IPS-NIHi7 (cell line): ENCODE measurements around the gene PSG2.
"Not testable (repeated sequence)": the region's sequence is repeated elsewhere in the genome, so short reads cannot be mapped to it uniquely, and the experiment has no call there.

Experiments used
- DNase-seq: peaks from one replicate; pipeline ENCODE4 v3.0.0; 2012; ENCODE audit warnings: mixed read lengths; ENCODE audit errors: extremely low spot score

Gene PSG2

DNA sequence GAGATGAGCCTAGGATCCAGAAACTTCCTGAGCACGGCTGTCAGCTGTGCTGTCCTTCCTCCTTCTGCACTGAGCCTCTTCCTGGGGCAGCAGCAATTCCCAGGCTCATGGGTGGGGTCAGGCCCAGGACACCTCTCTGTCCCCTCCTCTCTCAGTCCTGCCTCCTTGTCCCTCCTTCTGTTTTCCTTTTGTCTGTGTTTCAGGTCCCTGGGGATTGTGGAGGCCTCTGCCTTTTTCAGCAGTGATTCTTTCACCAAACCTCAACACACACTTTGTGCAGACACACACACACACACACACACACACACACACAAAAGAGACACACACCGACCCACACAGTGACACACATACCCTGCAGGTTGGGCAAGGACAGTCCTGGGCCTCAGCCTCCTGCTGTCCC lies at the start of gene PSG2:
PSG2 (minus strand) TSS at position 101 of the 400 bp plus-strand sequence. CDS start 132 bp downstream, outside the sequence.
- DNase-seq: not testable (repeated sequence)

DNA sequence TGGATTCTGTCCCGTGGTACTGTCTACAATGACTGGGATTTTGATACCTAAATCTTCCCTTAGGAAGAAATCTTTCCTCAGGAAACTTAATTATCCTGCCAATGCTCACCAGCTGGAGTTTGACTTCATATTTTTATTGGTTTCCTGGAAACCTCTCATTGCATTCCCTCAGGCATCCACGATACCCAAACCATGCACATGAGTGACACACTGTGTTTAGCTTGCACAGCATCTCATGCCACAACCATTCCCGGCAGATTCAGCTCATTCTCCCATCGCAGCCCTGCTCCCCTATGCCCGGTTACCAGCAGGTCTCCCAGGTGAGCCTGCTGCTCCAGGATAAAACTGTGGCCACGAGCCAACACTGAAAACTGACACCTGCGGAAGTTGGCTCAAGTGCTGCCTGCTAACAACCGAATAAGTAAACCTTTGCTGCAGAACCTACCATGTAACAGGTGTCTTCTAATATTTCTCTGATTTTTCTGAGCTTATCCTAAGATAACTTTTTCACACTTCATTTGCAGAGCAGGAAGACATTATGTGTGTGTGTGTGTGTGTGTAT lies 48.9 kb upstream of the PSG2 start:
- DNase-seq: not testable (repeated sequence)

DNA sequence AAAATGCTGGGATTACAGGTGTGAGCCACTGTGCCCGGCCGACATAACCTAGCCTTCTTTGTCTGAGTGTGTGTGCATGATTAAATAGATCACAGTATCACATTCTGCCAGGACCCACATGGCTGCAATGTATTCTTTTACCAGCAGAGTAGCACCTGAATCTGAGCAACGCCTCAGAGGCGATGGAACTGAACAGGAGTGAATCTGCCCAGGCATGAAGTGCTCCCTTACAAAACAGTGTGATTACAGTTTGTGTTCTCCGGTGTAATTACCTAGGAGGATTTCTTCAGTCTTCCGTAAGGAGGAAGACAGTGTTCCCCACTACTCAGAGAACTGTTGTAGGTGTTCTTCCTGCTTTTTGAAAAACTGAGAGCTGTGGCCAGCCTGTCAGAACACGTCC lies 46.7 kb upstream of the PSG2 start:
- not testable (repeated sequence) for DNase-seq

DNA sequence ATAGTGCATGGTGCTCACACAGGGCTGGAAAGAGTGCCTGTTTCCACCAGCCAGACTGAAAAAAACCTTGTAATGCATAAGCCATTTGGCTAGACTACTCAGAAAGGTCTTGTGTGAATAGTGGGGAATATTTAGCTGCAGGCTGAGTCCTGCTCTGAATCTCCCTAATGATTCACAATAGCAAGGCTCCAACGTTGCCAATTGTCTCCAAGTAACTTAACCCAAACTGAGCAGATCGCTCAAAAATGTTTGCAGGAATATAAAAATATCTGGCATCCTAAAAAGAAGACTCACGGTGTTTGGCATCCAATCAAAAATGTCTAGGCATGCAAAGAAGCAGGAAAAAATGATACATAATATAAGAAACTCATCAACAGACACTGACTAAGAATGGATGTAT lies 44.8 kb upstream of the PSG2 start:
- DNase-seq: not testable (repeated sequence)

DNA sequence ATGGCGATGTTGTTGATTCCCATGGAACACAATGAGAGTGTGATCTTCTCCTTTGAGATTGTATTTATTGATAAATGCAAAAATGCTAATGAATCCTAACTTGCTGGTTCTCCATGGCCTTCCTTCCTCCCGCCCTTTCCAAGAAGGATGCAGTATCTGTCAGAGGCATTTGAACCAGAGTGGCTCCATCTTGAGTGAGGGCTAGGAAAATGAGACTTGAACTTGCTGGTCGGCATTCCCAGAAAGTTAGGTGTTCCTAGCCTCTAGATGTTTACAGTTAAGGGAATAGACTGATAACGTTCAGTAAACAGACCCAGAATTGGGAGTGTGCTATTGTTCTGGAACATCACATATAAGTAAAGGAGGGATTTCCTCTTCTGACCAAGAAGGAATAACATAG lies 44.2 kb upstream of the PSG2 start:
- DNase-seq: no peak

DNA sequence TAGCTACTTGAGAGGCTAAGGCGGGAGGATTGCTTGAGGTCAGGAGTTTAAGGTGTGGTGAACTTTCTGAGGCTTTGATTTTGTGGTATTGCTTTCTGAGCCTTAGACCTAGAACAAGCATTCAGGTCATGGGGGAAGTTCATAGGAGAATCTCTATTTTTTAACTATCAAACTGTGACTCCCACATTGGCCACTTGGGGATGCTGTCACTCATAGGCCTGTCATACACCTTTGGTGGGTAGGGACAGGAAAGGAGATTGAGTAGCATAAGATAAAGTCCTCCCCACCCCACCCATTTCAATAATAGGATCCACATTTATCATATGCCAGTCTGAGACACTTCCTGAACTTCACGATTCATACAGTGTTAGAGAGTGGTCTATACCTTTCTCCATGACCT lies 41.9 kb upstream of the PSG2 start:
- no peak for DNase-seq

DNA sequence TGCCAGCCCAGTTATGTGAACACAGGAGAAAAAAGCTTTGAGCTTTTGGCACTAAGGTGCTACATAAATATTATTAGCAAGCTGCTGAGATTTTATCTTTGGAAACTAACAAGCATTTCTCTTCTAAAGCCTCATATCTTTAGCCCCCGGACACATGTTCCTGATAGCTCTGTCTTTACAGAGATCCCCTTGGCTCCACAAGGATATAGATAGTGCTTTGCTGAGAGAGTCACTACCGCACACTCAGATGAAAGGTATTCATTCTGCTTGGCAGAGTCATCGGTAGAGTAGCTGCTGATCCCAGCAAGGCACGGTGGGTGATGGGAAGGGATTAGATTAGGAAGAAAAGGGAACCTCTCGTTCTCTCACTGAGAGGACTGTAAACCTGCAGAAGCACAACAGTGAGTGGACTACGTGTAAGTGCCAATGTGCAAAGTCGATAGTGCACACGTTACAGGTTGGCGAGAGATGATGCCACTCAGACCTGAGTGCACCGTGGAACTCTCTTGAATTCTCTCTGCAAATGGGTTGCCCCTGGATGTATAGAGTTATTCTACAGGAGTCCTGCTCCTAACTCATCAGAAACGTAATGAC lies 38.0 kb upstream of the PSG2 start:
- DNase-seq: not testable (repeated sequence)

DNA sequence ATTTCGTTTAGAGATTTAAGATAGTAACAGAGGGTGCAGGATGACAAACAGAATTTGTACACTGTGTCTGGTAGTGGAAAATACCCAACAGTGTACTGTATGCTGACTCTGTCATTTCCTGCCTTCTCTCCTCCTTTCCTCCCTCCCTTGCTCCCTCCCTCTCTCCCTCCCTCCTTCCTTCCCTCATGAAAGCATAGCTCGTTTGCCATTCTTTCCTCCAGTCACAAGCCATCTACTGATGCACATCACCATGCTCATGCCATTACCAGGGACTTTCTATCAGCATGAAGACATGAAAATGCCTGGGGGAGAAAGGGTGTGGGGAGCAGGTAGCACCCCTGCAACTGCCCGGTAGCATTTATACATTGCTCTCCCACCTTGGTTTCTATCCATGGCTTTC lies 37.0 kb upstream of the PSG2 start:
- DNase-seq: not testable (repeated sequence)

DNA sequence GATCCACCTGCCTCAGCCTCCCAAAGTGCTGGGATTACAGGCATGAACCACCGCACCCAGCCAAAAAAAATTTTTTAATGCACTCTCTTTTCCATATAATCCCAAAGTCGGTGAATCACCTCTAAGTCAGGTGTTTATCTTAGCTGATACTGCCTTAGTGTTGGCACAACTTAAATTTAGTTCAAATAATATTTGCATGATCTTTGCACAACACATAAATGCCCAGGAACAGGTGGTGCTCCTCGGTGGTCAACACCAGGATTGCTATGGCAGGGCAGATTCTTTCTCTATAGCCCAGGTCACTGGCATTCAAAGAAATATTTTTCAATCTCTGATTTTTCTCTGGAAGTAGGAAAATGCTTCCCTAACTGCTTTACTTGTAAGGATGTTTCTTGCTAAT lies 33.9 kb upstream of the PSG2 start:
- DNase-seq: not testable (repeated sequence)

DNA sequence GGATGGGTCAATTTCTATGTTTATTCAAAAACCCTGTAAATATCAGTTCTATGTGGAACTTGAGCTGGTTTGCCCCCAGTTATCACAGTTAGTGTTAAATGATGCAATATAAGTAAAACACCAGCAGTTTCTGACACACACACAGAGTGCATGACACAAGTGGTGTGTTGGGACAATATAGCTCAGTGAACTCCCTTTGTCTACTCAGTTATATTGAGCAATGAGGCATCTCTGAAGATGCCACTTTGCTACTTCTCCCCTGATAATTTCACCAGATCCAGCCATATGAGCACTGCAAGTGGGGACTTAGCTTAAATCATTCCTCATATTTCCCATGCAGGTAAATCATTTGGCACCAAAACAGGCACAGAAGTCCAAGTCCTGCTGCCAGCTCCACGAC lies 33.0 kb upstream of the PSG2 start:
- not testable (repeated sequence) for DNase-seq

DNA sequence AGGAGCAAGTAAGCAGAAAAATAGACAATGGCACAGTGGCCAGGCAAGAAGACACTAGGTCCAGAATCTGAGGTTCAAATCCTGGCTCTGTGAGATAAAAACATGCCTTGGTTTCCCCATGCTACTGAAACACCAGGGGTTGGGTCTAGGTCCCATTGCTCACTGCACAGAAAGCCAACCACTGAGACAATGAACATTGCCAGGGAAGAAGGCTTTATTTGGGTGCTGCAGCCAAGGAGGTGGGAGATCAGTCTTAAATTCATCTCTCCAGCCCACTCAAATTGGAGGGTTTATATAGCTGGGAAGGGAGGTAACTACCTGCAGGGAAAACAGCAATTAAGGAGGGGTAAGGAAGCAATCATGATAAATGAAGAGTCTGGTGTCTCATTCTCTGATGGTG lies 32.6 kb upstream of the PSG2 start:
- DNase-seq: not testable (repeated sequence)

DNA sequence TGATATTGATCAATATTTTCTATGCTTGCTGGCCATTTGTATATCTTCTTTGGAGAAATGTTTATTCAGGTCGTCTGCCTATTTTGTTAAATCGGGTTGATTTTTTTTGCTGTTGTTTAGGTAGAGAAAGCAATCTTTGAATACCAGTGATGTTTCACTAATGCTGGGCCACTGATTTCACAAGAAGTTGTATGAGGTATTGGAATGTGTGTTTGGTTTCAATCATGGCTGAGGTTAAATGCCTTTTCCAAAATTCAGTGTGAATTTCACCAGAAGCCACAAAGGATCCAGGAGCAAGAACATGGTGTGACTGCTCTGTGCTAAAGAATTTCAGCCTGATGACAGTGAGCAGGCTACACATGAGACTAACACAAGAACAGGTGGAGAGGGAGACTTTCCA lies 32.1 kb upstream of the PSG2 start:
- DNase-seq: not testable (repeated sequence)

DNA sequence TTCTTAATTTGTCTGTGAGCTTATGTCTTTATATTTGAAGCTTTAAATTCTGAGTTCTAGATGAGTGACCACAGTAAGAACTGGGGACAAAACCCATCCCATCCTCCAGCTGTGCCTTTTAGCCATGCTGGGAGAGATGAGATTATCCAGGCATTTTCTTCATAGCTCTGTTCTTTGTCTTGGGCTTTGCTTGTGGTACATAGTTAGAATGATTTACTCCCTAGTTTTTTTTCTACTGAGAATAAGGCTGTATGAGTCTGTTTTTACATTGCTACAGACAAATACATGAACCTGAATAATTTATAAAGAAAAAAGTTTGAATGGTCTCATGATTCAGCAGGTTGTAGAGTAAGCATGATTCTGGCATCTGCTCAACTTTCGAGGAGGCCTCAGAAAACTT lies 24.9 kb upstream of the PSG2 start:
- not testable (repeated sequence) for DNase-seq

DNA sequence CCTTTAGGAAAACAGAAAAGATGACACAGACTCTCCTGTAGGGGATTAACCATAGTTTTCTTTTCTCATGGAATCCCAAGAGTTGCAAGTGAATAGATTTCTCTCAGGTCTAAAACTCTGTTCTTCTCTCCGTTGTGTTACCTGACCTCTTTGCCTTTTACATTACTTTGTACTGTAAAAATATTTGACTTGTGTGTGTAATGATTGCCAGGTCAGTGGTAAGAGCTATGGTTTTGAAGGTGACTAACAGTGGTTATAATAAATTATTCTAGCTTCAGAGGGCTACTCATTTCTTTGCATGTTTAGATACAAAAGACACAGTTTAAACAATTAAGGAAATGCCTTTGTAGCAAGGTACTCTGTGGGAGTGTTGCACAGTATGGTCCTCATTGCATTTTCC lies 23.0 kb upstream of the PSG2 start:
- no peak for DNase-seq

DNA sequence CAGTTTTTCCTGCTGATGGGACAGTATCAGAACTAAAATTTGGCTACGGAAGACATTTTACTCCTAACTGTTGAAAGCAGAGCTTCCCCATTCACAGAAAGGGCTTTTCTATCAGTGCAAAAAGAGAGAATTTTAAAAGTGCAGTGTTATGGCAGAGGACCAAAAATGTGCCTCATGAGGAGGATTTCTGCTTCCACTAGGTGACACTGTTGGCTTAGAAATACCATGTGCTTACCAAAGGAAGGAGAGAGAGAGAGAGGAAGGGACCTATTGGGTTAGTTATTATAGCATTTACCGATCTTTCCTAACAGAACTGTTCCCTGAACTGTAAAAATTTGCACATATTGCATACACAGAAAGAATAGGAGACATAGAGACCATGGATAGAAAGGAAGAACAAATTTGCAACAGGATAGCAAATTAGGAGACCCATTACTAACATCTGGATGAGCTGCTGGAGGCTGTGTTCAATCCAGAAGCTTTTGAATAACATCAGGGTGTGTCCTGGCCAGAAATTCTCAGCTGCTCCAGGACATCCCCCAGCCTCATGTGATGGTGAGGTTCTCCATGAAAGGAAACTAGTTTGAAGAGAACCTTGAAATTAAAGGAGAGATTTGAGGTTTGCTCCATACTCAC lies 21.8 kb upstream of the PSG2 start:
- not testable (repeated sequence) for DNase-seq

DNA sequence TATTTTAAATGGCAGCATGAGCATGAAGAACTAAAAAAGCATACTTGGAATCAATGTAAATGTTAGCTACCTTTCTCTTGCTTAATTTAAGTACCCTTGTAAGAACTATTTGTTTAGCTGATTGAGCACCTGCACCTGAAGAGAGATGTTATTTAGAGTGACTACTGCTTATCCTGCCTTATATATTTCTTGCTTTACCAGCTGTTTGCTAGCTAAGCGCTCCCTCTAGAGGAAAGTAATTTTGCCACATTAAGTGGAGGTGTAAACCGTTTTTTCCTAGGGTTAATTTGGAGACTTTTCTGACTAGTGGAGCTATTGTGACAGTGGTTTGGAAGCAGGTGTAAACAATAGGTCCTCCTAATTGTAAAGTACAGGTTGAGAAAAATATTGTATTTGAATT lies 19.4 kb upstream of the PSG2 start:
- DNase-seq: no peak

DNA sequence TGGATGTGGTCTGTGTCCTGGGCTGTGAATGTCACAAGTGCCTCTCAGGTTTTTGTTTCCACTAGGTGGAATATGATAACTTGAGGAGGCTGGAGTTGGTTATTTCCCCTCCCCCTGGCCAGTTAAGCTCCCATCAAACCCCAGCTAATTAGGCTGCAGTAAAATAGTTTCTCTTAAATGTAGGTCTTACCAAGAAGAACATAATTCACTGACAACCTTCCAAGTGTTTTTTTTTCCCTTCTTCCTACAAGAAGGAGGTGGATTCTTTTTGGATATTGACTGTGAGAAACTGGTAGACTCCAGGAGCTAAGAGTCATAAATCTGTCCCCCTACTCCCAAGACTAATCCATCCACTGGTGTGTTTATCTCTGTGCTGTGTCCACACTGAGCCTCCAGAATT lies 15.9 kb upstream of the PSG2 start:
- not testable (repeated sequence) for DNase-seq

DNA sequence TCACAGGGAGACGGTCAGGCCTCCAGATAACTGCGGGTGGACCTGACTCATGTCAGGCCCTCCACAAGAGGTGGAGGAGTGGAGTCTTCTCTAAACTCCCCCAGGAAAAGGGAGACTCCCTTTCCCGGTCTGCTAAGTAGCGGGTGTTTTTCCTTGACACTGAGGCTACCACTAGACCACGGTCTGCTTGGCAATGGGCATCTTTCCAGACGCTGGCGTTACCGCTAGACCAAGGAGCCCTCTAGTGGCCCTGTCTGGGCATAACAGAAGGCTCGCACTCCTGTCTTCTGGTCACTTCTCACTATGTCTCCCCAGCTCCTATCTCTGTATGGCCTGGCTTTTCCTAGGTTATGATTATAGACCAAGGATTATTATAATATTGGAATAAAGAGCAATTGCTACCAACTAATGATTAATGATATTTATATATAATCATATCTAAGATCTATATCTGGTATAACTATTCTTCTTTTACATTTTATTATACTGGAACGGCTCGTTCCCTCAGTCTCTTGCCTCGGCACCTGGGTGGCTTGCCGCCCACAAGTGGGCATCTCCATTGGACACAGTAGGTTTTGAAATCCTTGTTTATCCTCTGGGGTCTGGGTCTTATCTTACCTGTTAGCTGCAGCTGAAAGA lies 5.3 kb upstream of the PSG2 start:
- DNase-seq: not testable (repeated sequence)

DNA sequence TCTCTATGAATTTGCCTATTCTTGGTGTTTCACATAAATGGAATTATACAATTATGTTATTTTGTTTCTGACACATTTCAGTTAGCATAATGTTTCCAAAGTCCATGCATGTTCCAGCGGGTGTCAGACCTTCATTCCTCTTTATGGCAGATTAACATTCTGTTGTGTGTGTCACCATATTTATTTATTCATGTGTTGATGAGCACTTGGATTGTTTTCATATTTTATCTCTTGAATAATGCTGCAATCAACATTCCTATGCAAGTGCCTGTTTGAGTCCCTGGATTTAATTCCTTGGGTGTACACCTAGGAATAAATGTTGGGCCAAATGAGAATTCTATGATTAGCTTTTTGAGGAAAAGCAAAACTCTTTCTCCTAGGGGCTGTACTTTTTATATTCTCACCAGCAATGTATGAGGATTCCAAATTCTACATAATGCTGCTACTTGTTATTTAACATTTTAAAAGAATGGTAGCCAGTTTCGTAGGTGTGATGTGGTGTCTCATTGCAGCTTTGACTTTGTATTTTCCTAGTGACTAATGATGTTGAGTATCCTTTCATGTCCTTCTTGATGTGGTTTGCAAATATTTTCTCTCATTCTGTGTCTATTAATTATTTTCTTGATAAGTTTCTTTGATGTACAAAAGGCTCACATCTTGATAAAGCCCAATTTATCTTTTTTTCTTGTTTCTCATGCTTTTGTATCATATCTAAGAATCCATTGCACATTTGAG lies 3.5 kb upstream of the PSG2 start:
- DNase-seq: not testable (repeated sequence)

DNA sequence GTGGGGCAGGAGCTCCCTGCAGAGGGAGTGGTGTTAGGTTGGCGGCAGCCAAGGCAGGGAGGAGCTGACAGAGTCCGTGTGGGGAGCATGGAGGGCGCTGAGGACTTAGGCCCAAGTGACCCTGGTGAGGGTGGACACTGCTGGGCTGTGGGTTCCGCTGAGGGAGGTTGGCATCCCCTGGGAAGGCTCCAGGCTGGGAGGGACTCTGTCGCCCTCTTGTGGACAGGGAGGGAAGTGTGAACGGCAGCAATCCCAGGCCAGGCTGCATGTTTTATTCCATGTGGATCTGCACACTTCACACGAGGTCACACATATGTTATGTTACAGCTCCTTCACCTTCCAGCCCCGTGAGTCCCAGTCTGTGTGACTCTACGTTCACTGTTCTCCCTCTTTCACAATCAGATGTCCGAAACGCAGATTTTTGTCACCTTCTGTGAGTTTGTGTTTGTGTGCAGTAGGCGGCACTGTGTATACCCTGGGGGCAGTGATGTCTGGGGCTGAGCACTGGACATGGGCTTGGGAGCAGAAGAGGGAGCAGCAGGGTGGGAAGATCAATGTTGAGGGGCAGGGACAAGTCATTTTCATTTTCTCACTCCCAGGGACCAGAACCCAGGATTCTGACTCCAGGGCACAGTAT lies 1.8 kb upstream of the PSG2 start:
- not testable (repeated sequence) for DNase-seq

DNA sequence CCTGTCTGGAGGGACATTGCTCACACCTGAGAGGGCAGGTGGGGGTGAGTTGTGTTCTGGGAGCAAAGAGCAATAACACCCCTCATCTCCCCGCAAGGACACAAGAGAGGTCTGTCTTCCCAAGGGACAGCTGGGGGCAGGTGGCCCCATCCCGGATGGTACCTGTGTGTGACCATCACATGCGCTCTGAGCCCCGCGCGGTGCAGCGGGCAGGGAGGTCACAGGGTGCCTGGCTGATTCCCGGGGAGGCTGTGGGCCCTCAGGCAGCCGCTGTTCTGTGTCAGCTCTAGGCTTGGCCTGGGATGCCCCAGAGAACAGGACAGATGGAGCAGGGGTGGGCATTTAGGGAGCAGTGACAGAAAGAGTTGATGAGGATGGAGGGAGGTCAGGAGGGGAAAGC lies 1.2 kb upstream of the PSG2 start:
- not testable (repeated sequence) for DNase-seq

DNA sequence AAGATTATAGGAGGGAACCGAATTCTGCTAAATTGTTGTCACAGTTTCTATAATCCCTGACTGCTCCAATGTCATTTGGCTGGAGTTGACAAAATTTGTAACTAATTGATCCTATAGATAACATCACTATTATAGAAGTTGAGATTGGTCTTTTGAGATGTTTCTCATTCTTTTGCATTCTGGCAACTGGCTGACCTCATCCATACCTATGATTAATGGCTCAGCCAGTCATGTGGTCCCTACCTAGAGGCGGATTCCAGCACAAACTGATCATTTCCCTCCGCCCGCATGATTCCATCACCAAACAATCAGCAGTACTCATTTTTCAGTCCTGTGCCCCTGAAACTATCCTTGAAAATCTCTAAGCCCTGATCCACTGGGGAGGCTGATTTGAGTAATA lies 4.2 kb downstream of the PSG2 start:
- no peak for DNase-seq
